GM23338 (cell line): ENCODE data around the gene IPO13.

Experiments used
- CTCF ChIP-seq, 2 experiments: fragments of 200-600 bp in 1 of 2; sonication (generic) in 1 of 2; conservative IDR thresholded peaks; 2 replicates each; pipeline versions ENCODE4 v1.5.1 to v1.6.1; 2016 to 2017; ENCODE audit warnings: antibody characterized with exemption in 2 of 2, low read depth in 2 of 2, mild to moderate bottlenecking in 2 of 2, moderate library complexity in 1 of 2
- EZH2 ChIP-seq: fragments of 200-600 bp; sonication (generic); IDR thresholded peaks from one replicate; pipeline ENCODE4 v1.8.0; 2017; ENCODE audit warnings: antibody characterized with exemption, mild to moderate bottlenecking, low read depth; ENCODE audit not compliant: unreplicated experiment
- EZH2phosphoT487 ChIP-seq: fragments of 200-600 bp; sonication (generic); IDR thresholded peaks from one replicate; pipeline ENCODE4 v1.8.1; 2018; ENCODE audit warnings: antibody characterized with exemption; ENCODE audit not compliant: unreplicated experiment
- ZNF462 ChIP-seq: fragments of 250-450 bp; sonication (Bioruptor Pico); IDR thresholded peaks from 2 replicates; pipeline ENCODE4 v1.5.0; 2020; ENCODE audit warnings: mild to moderate bottlenecking, moderate library complexity

GRCh38 chr1:43924516-43924915, 22.2 kb upstream of the IPO13 start:
- TF ChIP-seq CTCF (conservative IDR thresholded peaks at IDR 0.05; ENCODE audit: low read depth in 2 of 2) (no peak), ZNF462 (CRISPR knock-in tag) (no peak), EZH2phosphoT487 (no peak), EZH2 (no peak)
